HepG2 (cell line): ENCODE measurements around the gene LOC128125822.

Experiments used
- CREM ChIP-seq, 2 experiments: sonication (generic) in 1 of 2; formaldehyde crosslinking in 1 of 2; IDR thresholded peaks; 2 replicates each; pipeline versions ENCODE4 v1.4.0 to v1.6.1; 2016 to 2020; ENCODE audit warnings: antibody characterized with exemption in 1 of 2, mild to moderate bottlenecking in 1 of 2, missing genetic modification reagents in 1 of 2
- DNMT1 ChIP-seq: sonication (generic); formaldehyde crosslinking; IDR thresholded peaks from 2 replicates; pipeline ENCODE4 v1.5.1; 2020; ENCODE audit warnings: mild to moderate bottlenecking, missing genetic modification reagents
- GATAD1 ChIP-seq: IDR thresholded peaks from 2 replicates; pipeline ENCODE4 v1.6.1; 2016; ENCODE audit warnings: missing genetic modification reagents, missing compliant biosample characterization
- HDAC2 ChIP-seq: sonication (generic); formaldehyde crosslinking; IDR thresholded peaks from 2 replicates; pipeline ENCODE4 v1.4.0; 2020; ENCODE audit warnings: missing genetic modification reagents
- KAT7 ChIP-seq: IDR thresholded peaks from 2 replicates; pipeline ENCODE4 v1.6.1; 2018; ENCODE audit warnings: borderline replicate concordance, missing compliant biosample characterization
- KDM1A ChIP-seq: IDR thresholded peaks from 2 replicates; pipeline ENCODE4 v1.6.1; 2016; ENCODE audit warnings: missing compliant biosample characterization
- NFE2 ChIP-seq: sonication (generic); formaldehyde crosslinking; IDR thresholded peaks from 2 replicates; pipeline ENCODE4 v1.4.0; 2020; ENCODE audit warnings: missing genetic modification reagents
- NFE2L2 ChIP-seq: fragments of 150-350 bp; IDR thresholded peaks from 2 replicates; pipeline ENCODE4 v1.6.1; 2014; ENCODE audit warnings: low read length
- NR2F1 ChIP-seq, 2 experiments: fragments of 450-650 bp in 1 of 2; formaldehyde crosslinking in 1 of 2; IDR thresholded peaks; 2 replicates each; pipeline versions ENCODE4 v1.5.0 to v1.6.1; 2016 to 2020; ENCODE audit warnings: mild to moderate bottlenecking in 1 of 2, missing compliant biosample characterization in 1 of 2, missing genetic modification reagents in 1 of 2, moderate library complexity in 1 of 2
- REL ChIP-seq: sonication (generic); formaldehyde crosslinking; conservative IDR thresholded peaks from 2 replicates; pipeline ENCODE4 v1.8.0; 2022; ENCODE audit warnings: mild to moderate bottlenecking, missing genetic modification reagents, moderate library complexity
- SIN3B ChIP-seq: fragments of 150-350 bp; IDR thresholded peaks from 2 replicates; pipeline ENCODE4 v1.6.1; 2014; ENCODE audit warnings: low read length
- U2AF2 ChIP-seq: fragments of 200-400 bp; formaldehyde crosslinking; IDR thresholded peaks from 2 replicates; pipeline ENCODE4 v1.6.1; 2017; ENCODE audit warnings: low read depth, mild to moderate bottlenecking, low read length
- WIZ ChIP-seq: sonication (generic); formaldehyde crosslinking; IDR thresholded peaks from 2 replicates; pipeline ENCODE4 v1.5.1; 2020; ENCODE audit warnings: mild to moderate bottlenecking, missing genetic modification reagents
- XRCC5 ChIP-seq: fragments of 200-400 bp; formaldehyde crosslinking; optimal IDR thresholded peaks from 2 replicates; pipeline ENCODE3; 2017; ENCODE audit warnings: mild to moderate bottlenecking, low read length
- ZBTB10 ChIP-seq: sonication (generic); formaldehyde crosslinking; IDR thresholded peaks from 2 replicates; pipeline ENCODE4 v1.4.0; 2020; ENCODE audit warnings: missing genetic modification reagents, borderline replicate concordance
- ZBTB7A ChIP-seq: sonication (generic); formaldehyde crosslinking; IDR thresholded peaks from 2 replicates; pipeline ENCODE4 v1.8.0; 2022; ENCODE audit warnings: mild to moderate bottlenecking, missing genetic modification reagents
- ZNF121 ChIP-seq: sonication (generic); formaldehyde crosslinking; IDR thresholded peaks from 2 replicates; pipeline ENCODE4 v1.5.0; 2020; ENCODE audit warnings: mild to moderate bottlenecking, missing genetic modification reagents
- ZNF136 ChIP-seq: sonication (generic); formaldehyde crosslinking; IDR thresholded peaks from 2 replicates; pipeline ENCODE4 v1.8.1; 2022; ENCODE audit warnings: low read depth, mild to moderate bottlenecking, moderate library complexity, missing genetic modification reagents
- ZNF205 ChIP-seq: IDR thresholded peaks from 2 replicates; pipeline ENCODE4 v1.6.1; 2018; ENCODE audit warnings: missing biosample characterization, missing genetic modification reagents
- ZNF275 ChIP-seq: sonication (generic); formaldehyde crosslinking; IDR thresholded peaks from 2 replicates; pipeline ENCODE4 v1.8.0; 2022; ENCODE audit warnings: missing genetic modification reagents, mild to moderate bottlenecking, inconsistent platforms, borderline replicate concordance
- ZNF329 ChIP-seq: sonication (generic); formaldehyde crosslinking; IDR thresholded peaks from 2 replicates; pipeline ENCODE4 v1.9.0; 2021; ENCODE audit warnings: low read depth, mild to moderate bottlenecking, missing genetic modification reagents
- ZNF331 ChIP-seq: sonication (generic); formaldehyde crosslinking; IDR thresholded peaks from 2 replicates; pipeline ENCODE4 v1.4.0; 2020; ENCODE audit warnings: missing genetic modification reagents
- ZNF589 ChIP-seq: sonication (generic); formaldehyde crosslinking; conservative IDR thresholded peaks from 2 replicates; pipeline ENCODE4 v1.8.0; 2022; ENCODE audit warnings: mild to moderate bottlenecking, moderate library complexity, missing genetic modification reagents
- ZNF597 ChIP-seq: sonication (generic); formaldehyde crosslinking; IDR thresholded peaks from 2 replicates; pipeline ENCODE4 v1.5.0; 2020; ENCODE audit warnings: missing genetic modification reagents
- ZNF850 ChIP-seq: sonication (generic); formaldehyde crosslinking; conservative IDR thresholded peaks from 2 replicates; pipeline ENCODE4 v1.9.0; 2021; ENCODE audit warnings: mild to moderate bottlenecking, missing genetic modification reagents
- ZSCAN12 ChIP-seq: sonication (generic); formaldehyde crosslinking; IDR thresholded peaks from 2 replicates; pipeline ENCODE4 v1.9.0; 2021; ENCODE audit warnings: mild to moderate bottlenecking, missing genetic modification reagents

Gene LOC128125822

GRCh38 chr6:63598049-63599036 lies 26.1 kb downstream of the LOC128125822 start (continued):
- TF ChIP-seq ZNF275 (CRISPR knock-in tag) (peak; percentile 77; the same call in 1 of the 2 replicates), ZNF331 (CRISPR knock-in tag) (peak; percentile 58), NFE2L2 (no peak), KDM1A (CRISPR knock-in tag) (no peak), NR2F1 (CRISPR knock-in tag; IDR thresholded peaks at IDR 0.05) (no peak), KAT7 (CRISPR knock-in tag) (no peak; the same call in 1 of the 2 replicates), ZNF121 (CRISPR knock-in tag) (no peak), ZNF136 (CRISPR knock-in tag) (0 out of 2 replicates have a peak, but pooled peaks have one; percentile 82), ZSCAN12 (CRISPR knock-in tag) (no peak), SIN3B (peak; percentile 63; the same call in 1 of the 2 replicates), ZNF589 (CRISPR knock-in tag) (peak; percentile 65; the same call in 1 of the 2 replicates), ZBTB10 (CRISPR knock-in tag) (no peak), GATAD1 (CRISPR knock-in tag) (peak; percentile 65; the same call in 1 of the 2 replicates), U2AF2 (no peak), ZBTB7A (no peak), DNMT1 (peak; percentile 83; the same call in 1 of the 2 replicates), ZNF597 (peak; percentile 76; the same call in 1 of the 2 replicates), CREM (IDR thresholded peaks at IDR 0.05) (peak; percentile 62; the same call in 1 of the 2 replicates), CREM (CRISPR knock-in tag; IDR thresholded peaks at IDR 0.05) (no peak), XRCC5 (peak; percentile 77), ZNF329 (CRISPR knock-in tag) (no peak), HDAC2 (peak; percentile 70), WIZ (CRISPR knock-in tag) (no peak; the same call in 1 of the 2 replicates), ZNF850 (CRISPR knock-in tag) (no peak), NFE2 (CRISPR knock-in tag) (no peak), REL (CRISPR knock-in tag) (peak; percentile 79; the same call in 1 of the 2 replicates), ZNF205 (peak; percentile 81; the same call in 1 of the 2 replicates)
